ENCODE measurements around the gene CLK1.
"Not testable (repeated sequence)": the region's sequence is repeated elsewhere in the genome, so short reads cannot be mapped to it uniquely, and the experiment has no call there.

CLK1 gene

GRCh38 chr2:200864176-200865034 lies at the start of gene CLK1:
TSS of gene CLK1 (minus strand) at chr2:200864658. CDS start at chr2:200861862, 2,796 bp downstream.
- DNase-seq, result peak; percentile 98

- no peak for DNase-seq
Measured at GRCh38 chr2:200913654-200914053, 49.2 kb upstream of the CLK1 start.

DNA sequence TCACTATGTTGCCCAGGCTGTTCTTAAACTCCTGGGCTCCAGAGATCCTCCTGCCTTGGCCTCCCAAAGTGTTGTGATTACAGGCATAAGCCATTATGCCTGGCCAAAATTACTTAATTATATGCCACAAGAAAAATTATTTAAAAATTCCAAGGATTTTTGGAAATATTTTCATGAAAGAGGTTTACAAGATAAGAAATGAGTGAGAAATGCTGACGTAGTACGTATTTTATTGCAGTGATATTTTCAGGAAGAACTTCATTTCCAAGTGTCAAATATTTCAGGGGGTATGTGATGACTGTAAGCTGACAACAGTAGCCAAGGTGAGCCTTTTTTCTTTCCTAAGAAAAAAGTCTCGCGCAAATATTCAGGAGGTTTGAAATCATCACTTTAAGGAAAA lies 45.5 kb upstream of the CLK1 start:
- no peak for DNase-seq

GRCh38 chr2:200905618-200906296 lies 41.3 kb upstream of the CLK1 start:
- DNase-seq, result peak; percentile 66

GRCh38 chr2:200901459-200902072 lies 37.1 kb upstream of the CLK1 start:
- DNase-seq, result peak; percentile 85

DNA sequence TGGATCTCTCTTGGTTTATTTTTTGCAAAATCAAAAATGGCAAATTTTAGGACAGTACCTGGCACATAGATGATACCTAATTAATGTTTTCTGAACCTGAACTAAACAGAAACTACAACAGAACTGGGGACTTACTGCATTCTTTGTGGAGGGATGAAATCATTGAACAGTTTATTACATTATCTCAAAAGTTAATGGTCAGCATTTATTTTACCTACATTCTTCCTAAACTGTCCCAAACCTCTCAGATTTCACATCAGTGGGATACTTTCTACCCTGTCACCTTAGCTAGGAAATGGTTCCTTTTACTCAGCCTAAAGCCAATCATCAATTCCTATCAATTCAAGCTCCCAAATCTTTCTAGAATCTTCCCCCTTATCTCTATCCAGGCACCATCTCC lies 35.0 kb upstream of the CLK1 start:
- no peak for DNase-seq

DNA sequence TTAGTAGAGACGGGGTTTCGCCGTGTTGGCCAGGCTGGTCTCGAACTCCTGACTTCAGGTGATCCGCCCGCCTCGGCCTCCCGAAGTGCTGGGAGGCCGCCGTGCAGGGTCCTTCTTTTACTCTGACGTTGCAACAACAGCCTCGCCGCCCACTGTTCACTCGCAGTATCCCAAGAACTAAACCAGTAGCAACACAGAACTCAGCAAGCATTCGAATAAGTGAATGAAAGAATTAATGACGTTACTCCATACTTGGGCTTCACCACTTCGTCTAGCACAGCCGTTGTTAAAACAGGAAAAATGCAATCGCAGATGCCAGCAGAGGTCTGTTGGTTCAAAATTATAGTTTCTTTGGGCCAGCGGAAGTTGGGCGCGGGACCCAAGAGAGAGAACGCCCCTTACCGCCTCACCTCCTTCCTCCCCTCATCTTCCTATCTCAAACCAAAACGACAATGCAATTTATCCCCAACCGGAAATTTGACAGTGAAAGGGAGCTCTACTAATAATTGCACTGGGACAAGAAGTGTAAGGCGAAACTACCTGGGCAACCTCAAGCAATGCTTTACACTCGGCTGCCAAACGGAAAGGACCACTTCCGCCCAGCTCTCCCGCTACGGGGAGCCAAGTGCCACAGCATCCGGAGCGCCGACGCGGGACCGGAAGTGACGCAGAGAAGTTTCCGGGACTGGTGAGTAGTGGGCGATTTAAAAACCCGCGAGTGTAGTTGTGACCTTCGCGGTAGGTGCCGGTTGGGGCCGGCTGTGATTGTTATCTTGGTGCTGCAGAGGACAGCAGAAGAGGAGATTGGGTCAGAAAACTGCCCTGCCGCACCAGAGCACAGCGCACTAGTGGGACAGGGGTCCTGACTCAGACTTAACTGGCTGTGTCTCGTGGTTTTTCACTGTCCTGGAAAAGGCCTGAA lies 24.5 kb upstream of the CLK1 start, which contains the start of the genes NIF3L1 and PPIL3:
NIF3L1 (plus strand) TSS at position 668 of the 922 bp plus-strand sequence. CDS start 2,573 bp downstream, outside the sequence.
PPIL3 (minus strand) TSS at position 374 of the 922 bp plus-strand sequence. CDS start 1,462 bp downstream, outside the sequence.
- DNase-seq, result peak; percentile 99

DNA sequence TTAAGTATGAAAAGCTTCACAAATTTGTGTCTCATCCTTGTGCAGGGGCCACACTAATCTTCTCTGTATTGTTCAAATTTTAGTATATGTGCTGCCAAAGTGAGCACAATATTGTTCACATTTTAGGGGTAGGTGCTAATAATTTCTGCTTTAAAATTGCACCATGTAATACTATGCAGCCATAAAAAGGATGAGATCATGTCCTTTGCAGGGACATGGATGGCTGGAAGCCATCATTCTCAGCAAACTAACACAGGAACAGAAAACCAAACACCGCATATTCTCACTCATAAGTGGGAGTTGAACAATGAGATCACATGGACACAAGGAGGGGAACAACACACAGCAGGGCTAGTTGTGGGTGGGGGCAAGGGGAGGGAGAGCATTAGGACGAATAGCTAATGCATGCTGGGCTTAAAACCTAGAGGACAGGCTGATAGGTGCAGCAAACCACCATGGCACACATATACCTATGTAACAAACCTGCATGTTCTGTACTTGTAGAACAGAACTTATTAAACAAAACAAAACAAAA lies 17.3 kb upstream of the CLK1 start:
- not testable (repeated sequence) for DNase-seq

DNA sequence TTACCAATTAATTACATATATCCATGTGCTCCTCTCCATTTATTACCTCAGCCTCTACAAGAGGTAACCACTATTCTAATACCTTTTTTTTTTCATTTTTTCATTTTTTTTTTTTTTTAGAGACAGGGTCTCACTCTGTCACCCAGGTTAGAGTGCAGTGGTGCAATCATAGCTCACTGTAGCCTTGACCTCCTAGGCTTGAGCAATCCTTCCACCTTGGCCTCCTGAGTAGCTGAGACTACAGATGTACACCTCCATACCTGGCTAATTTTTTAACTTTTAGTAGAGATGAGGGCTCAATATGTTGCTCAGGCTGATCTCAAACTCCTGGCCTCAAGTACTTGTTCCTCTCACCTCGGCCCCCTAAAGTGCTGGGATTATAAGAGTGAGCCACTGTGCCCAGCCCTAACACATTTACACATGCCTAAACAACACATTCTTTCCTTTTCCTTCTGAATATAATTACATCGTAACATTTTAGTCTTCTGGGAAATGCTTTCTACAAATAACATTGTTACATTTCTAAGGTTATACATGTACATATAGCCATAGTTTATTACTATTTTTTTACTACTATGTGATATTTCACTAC lies 13.9 kb upstream of the CLK1 start:
- DNase-seq, result no peak

GRCh38 chr2:200877443-200877842 lies 13.0 kb upstream of the CLK1 start:
- no peak for DNase-seq

GRCh38 chr2:200873560-200873959 lies 9.1 kb upstream of the CLK1 start:
- no peak for DNase-seq

GRCh38 chr2:200871151-200871550 lies 6.7 kb upstream of the CLK1 start:
- DNase-seq, result no peak

- no peak for DNase-seq
Measured at GRCh38 chr2:200869014-200869413, 4.6 kb upstream of the CLK1 start.

- DNase-seq, result no peak
Measured at GRCh38 chr2:200863782-200864175, 679 bp downstream of the CLK1 start.

GRCh38 chr2:200862532-200863000 lies 1.9 kb downstream of the CLK1 start:
- DNase-seq, result peak; percentile 86

- DNase-seq, result no peak
Measured at GRCh38 chr2:200861617-200862155, 2.8 kb downstream of the CLK1 start.

GRCh38 chr2:200860092-200860795 lies 4.2 kb downstream of the CLK1 start:
- DNase-seq, result peak; percentile 37

DNA sequence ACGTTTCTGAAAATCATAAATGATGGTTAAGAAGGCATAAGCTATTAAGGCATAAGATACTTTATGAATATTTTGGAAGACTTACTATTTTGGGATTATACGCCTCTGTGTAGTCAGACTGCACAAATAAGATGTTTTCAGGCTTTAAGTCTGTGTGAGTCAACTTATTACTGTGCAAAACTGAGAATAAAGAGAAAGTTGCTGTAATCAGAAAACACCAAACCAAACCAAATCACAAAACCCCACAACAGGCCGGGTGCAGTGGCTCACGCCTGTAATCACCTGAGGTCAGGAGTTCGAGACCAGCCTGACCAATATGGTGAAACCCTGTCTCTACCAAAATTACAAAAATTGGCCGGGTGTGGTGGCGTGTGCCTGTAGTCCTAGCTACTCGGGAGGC lies 7.7 kb downstream of the CLK1 start:
- peak; percentile 29 for DNase-seq

- no peak for DNase-seq
Measured at GRCh38 chr2:200852605-200853004, 11.9 kb downstream of the CLK1 start.

All from activated CD4-positive, alpha-beta T cell treated with anti-CD3 and anti-CD28 coated beads, Interleukin-10, Interleukin-2, amounts not matched to agents 100 ng/mL and 50 ng/mL, durations not matched to agents 16 hours and 8 hours (primary cell).